ENCODE data around the gene FOXP1. TPM values are rescaled to one million over a fixed set of nuclear protein-coding genes. Genes with fewer than 3 reads are reported as not detected.

Gene FOXP1
- total and polyA plus RNA-seq, 2 of the 13 experiments (the other 11 are each of a cell fraction or from before 2014, with no cell fraction given), result 40.4 to 59.0 TPM

DNA sequence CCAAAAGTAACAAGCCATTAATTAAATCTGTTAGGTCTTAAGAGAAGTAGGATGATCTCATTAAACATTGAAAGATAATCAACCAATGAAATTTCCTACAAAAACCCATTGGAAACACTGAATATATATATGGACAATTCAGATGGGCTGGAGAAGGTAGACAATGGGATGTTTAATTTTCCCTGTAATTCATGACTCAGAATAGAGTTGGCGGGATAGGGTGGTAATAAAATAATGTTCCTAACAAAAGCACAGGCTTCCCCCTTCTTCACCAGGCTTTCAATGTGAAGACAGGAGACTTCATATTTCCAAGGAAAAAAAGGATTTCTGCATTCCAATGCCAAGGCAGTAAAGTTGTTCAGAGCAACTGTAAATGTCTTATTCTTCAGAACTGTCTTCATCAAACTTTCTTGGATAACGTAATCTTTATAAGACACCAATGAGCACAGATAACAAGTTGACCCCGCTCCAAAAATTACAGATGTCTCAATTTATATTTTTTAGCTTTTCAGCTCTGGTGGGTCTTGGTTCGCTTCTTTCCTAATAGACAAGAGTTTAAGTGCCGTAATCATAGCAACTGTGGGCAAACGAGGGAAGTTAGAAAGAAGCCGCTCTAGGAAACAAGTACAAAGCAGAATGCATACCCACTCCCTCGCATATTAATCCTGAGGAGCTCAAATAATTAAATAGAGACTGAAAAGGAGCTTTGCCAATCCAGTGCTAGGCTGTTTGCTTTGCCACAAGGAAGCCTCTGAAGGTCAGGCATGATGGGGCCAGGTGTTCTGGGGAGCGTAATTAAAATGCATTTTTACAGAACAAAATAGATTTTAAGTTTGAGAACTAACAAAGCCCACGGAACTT lies 377.0 kb downstream of the FOXP1 start (continued):
- TF ChIP-seq ZFP90 (CRISPR knock-in tag; IDR thresholded peaks at IDR 0.05; ENCODE audit: borderline replicate concordance), result no peak
- TF ChIP-seq ZNF318 (CRISPR knock-in tag; IDR thresholded peaks at IDR 0.05), result no peak
- TF ChIP-seq SOX6 (IDR thresholded peaks at IDR 0.05), result no peak
- TF ChIP-seq SOX6 (CRISPR knock-in tag; IDR thresholded peaks at IDR 0.05), result no peak
